ENCODE data around the gene GPX5.
"Not testable (repeated sequence)": the region's sequence is repeated elsewhere in the genome, so short reads cannot be mapped to it uniquely, and the experiment has no call there.

GPX5 gene

GRCh38 chr6:28512387-28512786, 13.3 kb upstream of the GPX5 start:
- not testable (repeated sequence) for DNase-seq (ENCODE audit: low spot score)

DNA sequence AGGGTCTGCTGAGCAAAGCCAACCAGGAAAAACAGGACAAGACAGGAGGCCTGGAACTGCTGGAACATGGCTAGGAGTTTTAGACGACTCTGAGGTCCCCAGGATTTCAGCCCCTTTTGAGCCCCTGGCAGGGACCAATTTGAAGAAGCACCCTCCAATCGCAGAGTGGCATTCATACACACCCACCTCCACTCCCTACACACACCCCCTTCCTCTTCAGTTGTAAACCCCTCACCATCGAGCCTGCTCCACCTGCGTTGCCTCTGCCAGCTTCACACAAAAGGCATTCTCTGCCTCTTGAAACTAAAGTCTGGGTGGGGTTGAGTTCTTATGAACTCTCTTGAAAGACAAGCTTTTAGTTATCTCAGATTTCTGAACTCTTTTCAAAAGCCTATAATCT, 10.0 kb upstream of the GPX5 start, which contains the start of gene GPX6:
Gene GPX6, minus strand, starts transcription at position 118 of the 400 bp plus-strand sequence. Its CDS starts 50 bp downstream, at position 68.
- no peak for DNase-seq (ENCODE audit: low spot score)

- no peak for DNase-seq (ENCODE audit: low spot score)
These were observed 7.7 kb upstream of the GPX5 start for GRCh38 chr6:28517964-28518363.

- DNase-seq (ENCODE audit: low spot score): no peak
These were observed 3.0 kb upstream of the GPX5 start for GRCh38 chr6:28522594-28523240.

- no peak for DNase-seq (ENCODE audit: low spot score)
These were observed 2.4 kb upstream of the GPX5 start for GRCh38 chr6:28523241-28523622.

- DNase-seq (ENCODE audit: low spot score): no peak
These were observed 5.1 kb downstream of the GPX5 start for GRCh38 chr6:28530777-28531176.

DNA sequence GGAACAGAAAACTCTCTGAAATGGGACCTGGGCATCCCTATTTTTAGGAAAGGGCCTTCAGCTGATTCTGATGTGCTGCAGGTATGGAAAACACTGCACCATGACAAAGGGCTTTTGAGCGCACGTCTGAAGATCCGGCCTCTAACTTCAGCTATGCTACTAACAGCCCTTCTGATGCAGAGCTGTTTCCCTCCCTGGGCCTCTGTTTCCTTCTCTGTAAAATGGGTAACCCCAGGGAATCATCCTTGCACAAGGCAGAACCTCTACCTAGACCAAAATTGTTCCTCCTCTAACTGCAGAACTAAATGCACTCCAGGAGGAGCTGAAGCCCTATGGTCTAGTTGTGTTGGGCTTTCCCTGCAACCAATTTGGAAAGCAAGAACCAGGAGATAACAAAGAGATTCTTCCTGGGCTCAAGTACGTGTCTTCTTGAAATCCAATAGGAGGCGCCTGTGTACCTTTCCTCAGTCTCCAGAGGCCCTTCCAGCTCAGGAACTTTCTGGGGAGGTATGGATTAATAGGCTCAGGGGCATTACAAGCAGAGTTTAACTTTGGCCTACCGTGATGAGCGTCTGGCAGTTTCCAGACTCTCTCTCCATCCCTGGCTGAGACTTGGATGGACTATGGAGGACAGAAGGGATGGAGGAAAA, 5.9 kb downstream of the GPX5 start:
- no peak for DNase-seq (ENCODE audit: low spot score)

DNA sequence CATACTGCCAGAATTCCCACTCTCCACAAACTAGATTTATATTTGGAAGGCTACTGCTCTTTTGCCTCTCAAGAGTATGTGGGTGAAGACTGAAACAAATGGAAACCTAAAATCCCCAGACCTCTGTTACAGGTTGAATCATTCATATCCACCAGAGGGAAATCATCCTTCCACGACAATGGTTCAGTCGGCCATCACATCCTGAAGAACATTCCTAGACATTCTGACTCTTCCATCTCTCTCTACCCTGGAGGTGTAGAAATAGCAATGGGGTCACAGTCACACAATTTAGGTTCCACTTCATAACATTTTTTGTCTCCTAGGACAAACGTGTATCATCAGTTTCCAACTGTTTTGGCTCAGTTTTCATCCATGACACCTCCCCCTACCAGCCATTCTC, 8.6 kb downstream of the GPX5 start:
- no peak for DNase-seq (ENCODE audit: low spot score)

DNA sequence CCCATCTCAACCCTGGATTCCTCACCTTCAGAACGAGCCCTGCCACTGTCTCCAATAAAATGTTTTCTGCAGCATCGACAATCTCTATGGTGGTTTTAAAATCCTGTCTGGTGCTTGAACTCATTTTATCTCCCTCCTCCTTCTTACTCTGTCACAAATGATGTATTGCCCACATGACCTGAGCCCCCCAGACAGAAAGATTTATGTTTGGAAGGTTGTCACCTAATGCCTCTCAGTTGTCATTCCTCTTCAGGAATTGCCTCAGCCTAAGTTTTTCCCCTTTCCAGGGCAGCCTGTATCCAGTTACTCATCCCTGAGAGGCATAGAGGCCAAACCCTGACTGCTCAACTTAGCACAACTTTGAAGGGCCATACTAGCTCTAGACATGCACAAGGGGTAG, 9.2 kb downstream of the GPX5 start:
- DNase-seq (ENCODE audit: low spot score): no peak

DNA sequence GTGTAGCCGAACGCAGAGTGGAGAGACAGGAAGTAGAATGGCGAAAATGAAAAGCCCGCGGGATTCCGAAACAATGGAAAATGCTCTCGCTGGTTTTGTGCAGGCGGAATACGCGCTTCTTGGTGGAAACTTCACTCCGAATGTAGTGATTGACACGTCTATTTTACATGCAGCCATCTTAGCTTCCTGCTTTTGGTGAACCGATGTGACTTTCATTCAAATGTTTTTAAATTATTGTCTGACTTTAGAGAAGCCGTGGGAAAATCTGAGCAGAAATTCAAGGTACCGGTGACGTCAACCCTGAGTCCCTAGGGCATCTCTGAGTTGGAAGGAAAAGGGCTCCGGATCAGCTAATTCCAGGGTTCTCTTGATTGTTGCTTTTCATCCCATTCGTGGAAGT, 11.4 kb downstream of the GPX5 start:
- no peak for DNase-seq (ENCODE audit: low spot score)

DNA sequence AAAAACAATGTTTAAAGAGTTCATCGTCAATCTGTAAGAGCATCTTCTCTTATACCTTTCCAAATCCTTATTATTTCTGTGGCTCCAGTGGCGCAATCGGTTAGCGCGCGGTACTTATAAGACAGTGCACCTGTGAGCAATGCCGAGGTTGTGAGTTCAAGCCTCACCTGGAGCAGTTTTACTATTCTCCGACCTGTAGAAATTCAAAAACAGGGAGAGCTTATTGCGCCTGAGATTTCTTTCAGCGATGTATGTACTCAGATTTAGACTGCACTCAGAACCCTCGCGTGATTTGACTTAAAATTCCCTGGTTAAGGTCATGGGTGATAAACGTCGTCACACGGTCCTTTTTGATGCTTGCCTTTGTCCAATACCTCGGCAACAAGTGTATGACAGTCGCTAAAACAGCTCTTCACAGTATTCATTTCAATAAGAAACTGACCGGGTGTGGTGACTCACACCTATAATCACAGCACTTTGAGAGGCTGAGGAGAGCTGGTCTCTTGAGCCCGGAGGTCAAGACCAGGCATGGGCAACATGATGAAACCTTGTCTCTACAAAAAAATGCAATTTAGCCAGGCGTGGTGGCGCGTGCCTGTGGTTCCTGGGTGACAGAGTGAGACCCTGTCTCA, 11.9 kb downstream of the GPX5 start:
- peak; percentile 56 for DNase-seq (ENCODE audit: low spot score)

- DNase-seq (ENCODE audit: low spot score): no peak
These were observed 16.3 kb downstream of the GPX5 start for GRCh38 chr6:28541996-28542395.

- DNase-seq (ENCODE audit: low spot score): peak; percentile 88
These were observed 17.0 kb downstream of the GPX5 start for GRCh38 chr6:28542440-28543296.

- DNase-seq (ENCODE audit: low spot score): peak; percentile 73
These were observed 18.2 kb downstream of the GPX5 start for GRCh38 chr6:28543651-28544610.

GRCh38 chr6:28545955-28546354, 20.3 kb downstream of the GPX5 start:
- DNase-seq (ENCODE audit: low spot score): no peak

DNA sequence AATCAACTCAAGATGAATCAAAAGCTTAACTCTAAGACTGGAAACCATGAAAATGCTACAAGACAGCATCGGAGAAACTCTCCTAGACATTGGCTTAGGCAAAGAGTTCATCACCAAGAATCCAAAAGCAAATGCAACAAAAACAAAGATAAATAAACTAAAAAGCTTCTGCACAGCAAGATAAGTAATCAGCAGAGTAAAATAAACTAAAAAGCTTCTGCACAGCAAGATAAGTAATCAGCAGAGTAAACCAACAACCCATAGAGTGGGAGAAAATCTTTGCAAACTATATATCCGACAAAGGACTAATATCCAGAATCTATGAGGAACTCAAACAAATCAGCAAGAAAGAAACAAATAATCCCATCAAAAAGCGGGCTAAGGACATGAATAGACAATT, 21.3 kb downstream of the GPX5 start:
- not testable (repeated sequence) for DNase-seq (ENCODE audit: low spot score)

DNA sequence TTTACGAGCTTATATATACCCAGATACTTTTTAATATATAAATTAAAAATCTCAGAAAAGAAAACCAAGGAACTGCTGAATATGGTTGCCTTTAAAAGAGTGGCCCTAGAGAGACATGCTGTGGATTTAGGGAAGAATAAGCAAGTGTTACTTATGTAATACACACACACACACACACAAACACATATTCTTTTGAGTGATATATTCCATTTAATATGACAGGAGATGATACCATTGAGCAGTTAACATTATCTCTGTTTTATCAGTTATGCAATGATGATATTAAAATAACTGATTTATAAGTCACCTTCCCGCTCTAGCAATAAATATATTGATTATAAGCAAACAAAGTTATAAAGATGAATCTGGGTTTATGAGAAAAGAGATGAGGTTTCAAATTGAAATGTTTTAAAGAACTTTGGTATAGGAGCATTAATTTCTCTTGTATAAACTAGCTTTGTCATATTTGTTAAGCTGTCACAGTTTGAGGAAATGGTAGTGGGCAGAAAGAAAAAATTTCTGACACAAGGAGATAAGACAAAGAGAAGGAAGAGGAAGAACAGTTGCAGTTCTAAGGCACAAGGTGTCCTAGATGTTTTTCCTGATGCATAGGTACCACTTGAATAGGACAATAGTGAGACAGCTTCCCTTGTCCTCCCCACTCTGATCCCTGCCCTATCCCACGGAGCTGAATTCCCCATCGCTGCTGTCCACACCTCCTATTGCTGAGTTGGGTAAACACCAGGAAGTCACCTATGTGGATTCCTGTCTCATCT, 26.4 kb downstream of the GPX5 start:
- DNase-seq (ENCODE audit: low spot score): no peak

GRCh38 chr6:28553384-28553985, 27.8 kb downstream of the GPX5 start:
- no peak for DNase-seq (ENCODE audit: low spot score)

DNA sequence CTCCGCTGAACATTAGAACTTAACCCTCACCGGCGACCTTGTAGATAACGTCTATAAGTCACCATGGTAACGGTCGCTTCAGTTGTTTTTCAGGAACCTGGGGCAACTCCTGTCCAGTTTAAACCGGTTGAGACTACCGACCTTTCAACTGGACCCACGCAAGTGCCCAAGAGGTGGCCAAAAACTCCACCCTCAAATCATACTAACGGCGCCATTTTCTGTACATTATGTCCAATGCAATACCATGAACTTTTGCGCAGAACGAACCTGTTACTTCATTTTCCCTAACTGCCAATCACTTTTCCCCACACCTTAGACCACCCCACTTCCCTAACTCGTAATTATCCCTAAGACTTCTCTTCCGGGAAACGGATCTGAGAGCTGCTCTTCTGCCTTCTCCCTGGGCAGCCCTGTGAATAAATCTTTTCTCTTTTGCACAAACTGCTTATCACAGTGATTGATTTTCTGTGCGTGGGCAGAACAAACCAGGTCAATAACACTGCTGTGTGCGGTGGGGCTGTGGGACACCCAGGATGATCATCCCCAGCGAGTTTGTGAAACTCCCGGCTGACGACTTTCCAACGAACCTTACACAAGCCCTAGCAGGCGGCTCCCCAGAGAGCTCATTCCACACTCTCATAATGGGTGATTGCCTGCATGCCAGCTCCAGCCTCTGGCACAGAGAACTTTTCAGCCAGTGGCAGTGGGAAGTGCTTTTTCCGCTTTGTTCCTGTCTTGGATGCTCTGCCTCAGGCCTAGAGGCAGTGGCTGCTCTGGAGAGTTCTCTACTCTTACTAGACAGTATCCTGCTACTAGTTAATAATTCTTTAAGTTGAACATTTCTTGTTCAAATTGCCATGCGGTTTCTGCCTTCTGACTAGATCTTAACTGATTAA, 28.6 kb downstream of the GPX5 start:
- no peak for DNase-seq (ENCODE audit: low spot score)

All from ecto neural progenitor cell (in vitro differentiated cells).